ENCODE results near the gene PTEN. TPM values are rescaled to one million over a fixed set of nuclear protein-coding genes. Genes with fewer than 3 reads are reported as not detected.
A peak's percentile ranks its signal among the peaks of the same experiment; 100 is the strongest.

The PTEN gene
- total RNA-seq, 1 experiment from 2014 or later, result 66.0 TPM

DNA sequence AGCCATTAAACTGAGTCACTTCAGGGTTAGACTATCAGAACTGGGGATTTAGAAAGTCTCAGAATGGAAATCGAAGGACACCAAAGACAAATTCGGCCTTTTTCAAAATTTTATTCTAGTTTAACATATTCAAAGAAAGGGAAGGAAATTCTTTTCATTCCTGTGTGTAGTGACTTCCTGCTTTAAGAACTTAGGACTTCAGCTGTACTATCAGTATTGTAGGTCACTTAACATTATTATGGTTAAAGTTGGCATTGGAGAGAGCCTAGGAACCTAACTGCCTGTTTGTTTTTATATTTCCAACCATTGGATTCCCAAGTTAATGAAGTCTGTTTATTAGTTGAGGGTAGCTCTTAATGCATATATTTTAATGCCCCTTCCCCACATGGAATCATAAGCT, 63.7 kb downstream of the PTEN start:
- BruUV-seq (replicated peaks), result no TSS peak
- Histone ChIP-seq H3K9me3 (ENCODE audit: low read depth, low read length, poor library complexity, severe bottlenecking) (no peaks in the 10 kb centered on the region), H3K36me3 (ENCODE audit: insufficient read depth, low read length, poor library complexity, severe bottlenecking) (no peaks in the 10 kb centered on the region), H3K4me1 (ENCODE audit: insufficient read depth, low read length, poor library complexity, severe bottlenecking) (peaks cover 93% of the 10 kb centered on the region), H3K4me3 (ENCODE audit: low read depth, low read length, poor library complexity, severe bottlenecking) (no peak overlapping the region), H3K27me3 (replicated peaks; ENCODE audit: insufficient read depth, low read depth, low read length, poor library complexity) (no peaks in the 10 kb centered on the region), H3K27ac (ENCODE audit: low read depth, low read length, poor library complexity, severe bottlenecking) (peak overlapping the region; percentile 83)
- intact Hi-C loops (cut with micrococcal nuclease; ENCODE audit: unreplicated experiment), result loop anchor here (5.0 kb wide), 1 partner anchor 60 kb away; no protein-coding TSS in a partner anchor
- peak; percentile 80 for DNase-seq (ENCODE audit: low spot score)
- CTCF ChIA-PET, result no interaction called here
- TF ChIP-seq EZH2 (IDR thresholded peaks at IDR 0.05; ENCODE audit: borderline replicate concordance, low read depth, low read length, poor library complexity, severe bottlenecking), result no peak
- TF ChIP-seq, protein P1, sequence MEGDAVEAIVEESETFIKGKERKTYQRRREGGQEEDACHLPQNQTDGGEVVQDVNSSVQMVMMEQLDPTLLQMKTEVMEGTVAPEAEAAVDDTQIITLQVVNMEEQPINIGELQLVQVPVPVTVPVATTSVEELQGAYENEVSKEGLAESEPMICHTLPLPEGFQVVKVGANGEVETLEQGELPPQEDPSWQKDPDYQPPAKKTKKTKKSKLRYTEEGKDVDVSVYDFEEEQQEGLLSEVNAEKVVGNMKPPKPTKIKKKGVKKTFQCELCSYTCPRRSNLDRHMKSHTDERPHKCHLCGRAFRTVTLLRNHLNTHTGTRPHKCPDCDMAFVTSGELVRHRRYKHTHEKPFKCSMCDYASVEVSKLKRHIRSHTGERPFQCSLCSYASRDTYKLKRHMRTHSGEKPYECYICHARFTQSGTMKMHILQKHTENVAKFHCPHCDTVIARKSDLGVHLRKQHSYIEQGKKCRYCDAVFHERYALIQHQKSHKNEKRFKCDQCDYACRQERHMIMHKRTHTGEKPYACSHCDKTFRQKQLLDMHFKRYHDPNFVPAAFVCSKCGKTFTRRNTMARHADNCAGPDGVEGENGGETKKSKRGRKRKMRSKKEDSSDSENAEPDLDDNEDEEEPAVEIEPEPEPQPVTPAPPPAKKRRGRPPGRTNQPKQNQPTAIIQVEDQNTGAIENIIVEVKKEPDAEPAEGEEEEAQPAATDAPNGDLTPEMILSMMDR (conservative IDR thresholded peaks at IDR 0.05; ENCODE audit: low read depth, low read length), result no peak
- POLR2A ChIA-PET (ENCODE audit: low non-redundant PET), result no interaction called here

DNA sequence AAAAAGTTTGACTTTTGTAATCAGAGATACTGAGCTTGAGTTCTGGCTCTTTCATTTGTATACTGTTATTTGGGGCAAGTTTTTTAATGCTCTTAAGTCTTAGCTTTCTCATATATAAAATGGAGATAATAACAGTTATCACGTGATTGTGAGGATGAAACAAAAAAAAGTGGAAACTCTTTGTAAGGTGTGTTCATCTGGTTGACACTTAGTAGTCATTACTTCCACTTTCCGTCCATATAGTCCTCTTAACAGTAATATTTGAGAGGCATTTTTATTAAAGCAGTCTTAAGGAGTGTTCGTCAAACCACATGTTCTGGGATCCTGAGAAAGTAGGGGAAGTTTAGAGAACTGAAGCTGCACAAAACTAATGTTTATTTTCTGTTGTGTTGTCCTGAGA, 65.6 kb downstream of the PTEN start:
- H3K9me3 ChIP-seq (ENCODE audit: low read depth, low read length, poor library complexity, severe bottlenecking), result no peaks in the 10 kb centered on the region
- no TSS peak for BruUV-seq (replicated peaks)
- intact Hi-C loops (cut with micrococcal nuclease; ENCODE audit: unreplicated experiment), result loop anchor here (5.0 kb wide), 1 partner anchor 62 kb away; no protein-coding TSS in a partner anchor
- ChIA-PET POLR2A (ENCODE audit: low non-redundant PET) (interaction anchor here (0.9 kb wide), 1 partner anchor 13 kb away, joined by 3 read pairs; no protein-coding TSS in a partner anchor), CTCF (no interaction called here)
- no peaks in the 10 kb centered on the region for H3K27me3 ChIP-seq (replicated peaks; ENCODE audit: insufficient read depth, low read depth, low read length, poor library complexity)
- no peak for DNase-seq (ENCODE audit: low spot score)
- peaks cover 2% of the 10 kb centered on the region for H3K36me3 ChIP-seq (ENCODE audit: insufficient read depth, low read length, poor library complexity, severe bottlenecking)
- no peak overlapping the region for H3K4me3 ChIP-seq (ENCODE audit: low read depth, low read length, poor library complexity, severe bottlenecking)
- H3K27ac ChIP-seq (ENCODE audit: low read depth, low read length, poor library complexity, severe bottlenecking), result peak overlapping the region; percentile 83
- TF ChIP-seq, protein P1 (conservative IDR thresholded peaks at IDR 0.05; ENCODE audit: low read depth, low read length), result no peak
- peaks cover 99% of the 10 kb centered on the region for H3K4me1 ChIP-seq (ENCODE audit: insufficient read depth, low read length, poor library complexity, severe bottlenecking)

DNA sequence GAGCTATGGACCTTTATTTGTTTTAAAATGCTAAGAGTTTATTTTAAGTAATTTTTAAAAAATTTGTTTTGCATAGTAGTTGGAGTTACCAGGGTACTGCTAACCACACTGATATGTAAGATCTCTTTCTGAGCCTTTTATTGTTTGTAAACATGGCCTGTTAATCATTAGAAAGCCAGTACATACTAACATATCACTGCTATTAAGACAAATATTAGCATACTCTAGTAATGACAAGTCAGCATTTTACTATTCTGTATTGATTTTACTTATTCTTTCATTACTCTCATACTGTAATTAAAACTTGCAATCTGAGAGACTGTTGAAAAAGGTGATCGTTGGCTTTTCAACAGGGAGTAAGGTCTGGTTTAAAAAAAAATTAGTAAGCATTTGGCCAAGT, 66.7 kb downstream of the PTEN start:
- H3K27me3 ChIP-seq (replicated peaks; ENCODE audit: insufficient read depth, low read depth, low read length, poor library complexity), result no peaks in the 10 kb centered on the region
- intact Hi-C loops (cut with micrococcal nuclease; ENCODE audit: unreplicated experiment), result no loop called here
- POLR2A ChIA-PET (ENCODE audit: low non-redundant PET), result interaction anchor here (0.9 kb wide), 1 partner anchor 14 kb away, joined by 3 read pairs; no protein-coding TSS in a partner anchor
- CTCF ChIA-PET, result no interaction called here
- TF ChIP-seq, protein P1 (conservative IDR thresholded peaks at IDR 0.05; ENCODE audit: low read depth, low read length), result no peak
- TF ChIP-seq EZH2 (IDR thresholded peaks at IDR 0.05; ENCODE audit: borderline replicate concordance, low read depth, low read length, poor library complexity, severe bottlenecking), result no peak
- H3K4me1 ChIP-seq (ENCODE audit: insufficient read depth, low read length, poor library complexity, severe bottlenecking), result peaks cover 91% of the 10 kb centered on the region
- peaks cover 5% of the 10 kb centered on the region for H3K36me3 ChIP-seq (ENCODE audit: insufficient read depth, low read length, poor library complexity, severe bottlenecking)
- H3K4me3 ChIP-seq (ENCODE audit: low read depth, low read length, poor library complexity, severe bottlenecking), result no peak overlapping the region
- no peak overlapping the region for H3K27ac ChIP-seq (ENCODE audit: low read depth, low read length, poor library complexity, severe bottlenecking)
- no peak for DNase-seq (ENCODE audit: low spot score)
- no peaks in the 10 kb centered on the region for H3K9me3 ChIP-seq (ENCODE audit: low read depth, low read length, poor library complexity, severe bottlenecking)
- no TSS peak for BruUV-seq (replicated peaks)

Data from A673 (cell line).